Tibial nerve (tissue), 4 donors: Measurements from ENCODE around the gene TMEM47.

Experiments
- EP300 ChIP-seq, 2 donors: sonication (generic); formaldehyde crosslinking; IDR thresholded peaks; one replicate each; pipeline ENCODE4 v1.6.1; 2017; ENCODE audit warnings: antibody characterized with exemption in 2 of 2, mild to moderate bottlenecking in 1 of 2
- POLR2A ChIP-seq, 2 donors: fragments of 450-650 bp; IDR thresholded peaks; one replicate each; pipeline ENCODE4 v1.6.1; 2017; ENCODE audit warnings: antibody characterized with exemption in 2 of 2, mild to moderate bottlenecking in 2 of 2, moderate library complexity in 2 of 2
- TF ChIP-seq, protein P1 (sequence below), 5 experiments: fragments of 200-600 bp in 3 of 5; fragments of 450-650 bp in 2 of 5; sonication (generic) in 3 of 5; IDR thresholded peaks; one replicate each; pipeline ENCODE4 v1.5.1; 2016 to 2019; ENCODE audit warnings: antibody characterized with exemption in 5 of 5, mild to moderate bottlenecking in 3 of 5, moderate library complexity in 2 of 5

DNA sequence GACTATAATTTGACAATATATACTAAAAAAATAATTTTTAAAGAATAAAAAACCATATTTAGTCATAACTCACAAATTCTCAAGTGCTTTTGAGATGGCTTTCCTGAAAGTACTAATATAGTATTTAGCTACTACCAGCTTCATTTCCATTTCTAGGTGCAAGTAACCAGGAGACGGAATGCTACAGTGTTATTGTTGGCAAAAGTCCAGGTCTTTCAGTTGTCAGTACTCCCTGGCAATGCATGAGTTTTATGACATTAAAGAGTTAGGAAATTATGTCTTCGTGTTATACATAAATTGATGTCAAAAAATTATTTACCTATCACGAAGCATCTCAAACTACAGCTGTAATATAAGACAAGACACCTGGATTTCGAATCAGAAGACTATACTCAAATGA is 45.0 kb downstream of the TMEM47 start:
- TF ChIP-seq, protein P1, sequence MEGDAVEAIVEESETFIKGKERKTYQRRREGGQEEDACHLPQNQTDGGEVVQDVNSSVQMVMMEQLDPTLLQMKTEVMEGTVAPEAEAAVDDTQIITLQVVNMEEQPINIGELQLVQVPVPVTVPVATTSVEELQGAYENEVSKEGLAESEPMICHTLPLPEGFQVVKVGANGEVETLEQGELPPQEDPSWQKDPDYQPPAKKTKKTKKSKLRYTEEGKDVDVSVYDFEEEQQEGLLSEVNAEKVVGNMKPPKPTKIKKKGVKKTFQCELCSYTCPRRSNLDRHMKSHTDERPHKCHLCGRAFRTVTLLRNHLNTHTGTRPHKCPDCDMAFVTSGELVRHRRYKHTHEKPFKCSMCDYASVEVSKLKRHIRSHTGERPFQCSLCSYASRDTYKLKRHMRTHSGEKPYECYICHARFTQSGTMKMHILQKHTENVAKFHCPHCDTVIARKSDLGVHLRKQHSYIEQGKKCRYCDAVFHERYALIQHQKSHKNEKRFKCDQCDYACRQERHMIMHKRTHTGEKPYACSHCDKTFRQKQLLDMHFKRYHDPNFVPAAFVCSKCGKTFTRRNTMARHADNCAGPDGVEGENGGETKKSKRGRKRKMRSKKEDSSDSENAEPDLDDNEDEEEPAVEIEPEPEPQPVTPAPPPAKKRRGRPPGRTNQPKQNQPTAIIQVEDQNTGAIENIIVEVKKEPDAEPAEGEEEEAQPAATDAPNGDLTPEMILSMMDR (IDR thresholded peaks at IDR 0.05), result no peak
- no peak for TF ChIP-seq POLR2A (IDR thresholded peaks at IDR 0.05)
- TF ChIP-seq EP300 (IDR thresholded peaks at IDR 0.05), result no peak
